Measurements from ENCODE around the gene SLC35A3. TPM values are rescaled to one million over a fixed set of nuclear protein-coding genes. Genes with fewer than 3 reads are reported as not detected.
"Not testable (repeated sequence)": the region's sequence is repeated elsewhere in the genome, so short reads cannot be mapped to it uniquely, and the experiment has no call there.

The SLC35A3 gene
- total and polyA plus RNA-seq, 7 donors = 20.2 to 40.6 (median 23.9) TPM

GRCh38 chr1:100039591-100039990 lies 69.8 kb downstream of the SLC35A3 start:
- WGBS, 2 donors = 4 to 22% methylated on average over 2 of the region's 2 CpGs
- intact Hi-C loops (cut with DNase I) = loop anchor here (2.0 to 5.0 kb wide), 5 partner anchors 93 to 858 kb away; partner anchors contain the start of genes CDC14A, DBT, SASS6 and SLC30A7
- DNase-seq = no peak
- TF ChIP-seq POLR2A (IDR thresholded peaks at IDR 0.05) = no peak
- TF ChIP-seq, protein P1, sequence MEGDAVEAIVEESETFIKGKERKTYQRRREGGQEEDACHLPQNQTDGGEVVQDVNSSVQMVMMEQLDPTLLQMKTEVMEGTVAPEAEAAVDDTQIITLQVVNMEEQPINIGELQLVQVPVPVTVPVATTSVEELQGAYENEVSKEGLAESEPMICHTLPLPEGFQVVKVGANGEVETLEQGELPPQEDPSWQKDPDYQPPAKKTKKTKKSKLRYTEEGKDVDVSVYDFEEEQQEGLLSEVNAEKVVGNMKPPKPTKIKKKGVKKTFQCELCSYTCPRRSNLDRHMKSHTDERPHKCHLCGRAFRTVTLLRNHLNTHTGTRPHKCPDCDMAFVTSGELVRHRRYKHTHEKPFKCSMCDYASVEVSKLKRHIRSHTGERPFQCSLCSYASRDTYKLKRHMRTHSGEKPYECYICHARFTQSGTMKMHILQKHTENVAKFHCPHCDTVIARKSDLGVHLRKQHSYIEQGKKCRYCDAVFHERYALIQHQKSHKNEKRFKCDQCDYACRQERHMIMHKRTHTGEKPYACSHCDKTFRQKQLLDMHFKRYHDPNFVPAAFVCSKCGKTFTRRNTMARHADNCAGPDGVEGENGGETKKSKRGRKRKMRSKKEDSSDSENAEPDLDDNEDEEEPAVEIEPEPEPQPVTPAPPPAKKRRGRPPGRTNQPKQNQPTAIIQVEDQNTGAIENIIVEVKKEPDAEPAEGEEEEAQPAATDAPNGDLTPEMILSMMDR (IDR thresholded peaks at IDR 0.05) = no peak
- TF ChIP-seq POLR2AphosphoS5 (IDR thresholded peaks at IDR 0.05) = no peak
- no peak for TF ChIP-seq EP300 (IDR thresholded peaks at IDR 0.05)
- no peaks in the 10 kb centered on the region for H3K27me3 ChIP-seq
- peak overlapping the region in 3 of 4 donors; percentile 76 to 91 (median 76) for H3K4me3 ChIP-seq
- H3K9me3 ChIP-seq = no peaks in the 10 kb centered on the region
- H3K27ac ChIP-seq = peak overlapping the region; percentile 96 to 99 (median 98)
- H3K36me3 ChIP-seq = no peaks in the 10 kb centered on the region
- peaks cover 0 to 52% (median 43%) of the 10 kb centered on the region in 4 donors for H3K4me1 ChIP-seq

DNA sequence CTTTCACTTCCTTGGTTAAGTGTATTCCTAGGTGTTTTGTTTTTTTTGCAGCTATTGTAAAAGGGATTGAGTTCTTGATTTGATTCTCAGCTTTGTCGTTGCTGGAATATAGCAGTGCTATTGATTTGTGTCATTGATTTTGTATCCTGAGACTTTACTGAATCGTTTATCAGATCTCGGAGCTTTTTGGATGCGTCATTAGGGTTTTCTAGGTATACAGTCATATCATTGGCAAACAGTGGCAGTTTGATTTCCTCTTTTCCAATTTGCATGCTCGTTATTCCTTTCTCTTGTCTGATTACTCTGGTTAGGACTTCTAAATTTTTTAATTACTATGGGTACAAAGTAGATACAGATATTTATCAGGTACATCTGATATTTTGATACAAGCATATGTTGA lies 75.4 kb downstream of the SLC35A3 start:
- TF ChIP-seq, protein P1 (IDR thresholded peaks at IDR 0.05) = no peak
- TF ChIP-seq POLR2A (IDR thresholded peaks at IDR 0.05) = no peak
- no peak for TF ChIP-seq EP300 (IDR thresholded peaks at IDR 0.05)
- no peak for TF ChIP-seq POLR2AphosphoS5 (IDR thresholded peaks at IDR 0.05)
- DNase-seq = no peak
- WGBS, 2 donors = 89 to 93% methylated on average over 5 of the region's 5 CpGs
- no peak overlapping the region for H3K27ac ChIP-seq
- intact Hi-C loops (cut with DNase I) = no loop called here
- H3K4me1 ChIP-seq = peaks cover 0 to 66% (median 41%) of the 10 kb centered on the region in 4 donors
- no peak overlapping the region for H3K4me3 ChIP-seq
- H3K27me3 ChIP-seq = no peaks in the 10 kb centered on the region
- H3K36me3 ChIP-seq = no peaks in the 10 kb centered on the region
- no peaks in the 10 kb centered on the region for H3K9me3 ChIP-seq

DNA sequence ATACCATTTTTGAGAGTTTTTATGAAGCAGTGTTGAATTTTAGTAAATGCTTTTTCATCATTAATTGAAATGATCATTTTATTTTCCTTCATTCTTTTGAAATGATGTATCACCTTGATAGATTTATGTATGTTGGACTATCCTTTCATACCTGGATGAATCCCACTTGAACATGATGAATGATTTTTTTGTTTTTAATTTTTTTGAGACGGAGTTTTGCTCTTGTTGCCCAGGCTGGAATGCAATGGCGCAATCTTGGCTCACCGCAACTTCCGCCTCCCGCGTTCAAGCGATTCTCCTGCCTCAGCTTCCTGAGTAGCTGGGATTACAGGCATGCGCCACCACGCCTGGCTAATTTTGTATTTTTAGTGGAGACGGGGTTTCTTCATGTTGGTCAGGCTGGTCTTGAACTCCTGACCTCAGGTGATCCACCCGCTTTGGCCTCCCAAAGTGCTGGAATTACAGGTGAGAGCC lies 77.5 kb downstream of the SLC35A3 start:
- DNase-seq; H3K27me3 ChIP-seq; intact Hi-C loops (cut with DNase I); H3K36me3 ChIP-seq; H3K4me3 ChIP-seq; H3K9me3 ChIP-seq; H3K27ac ChIP-seq: not testable (repeated sequence)
- 96 to 97% methylated on average over 11 of the region's 11 CpGs for WGBS, 2 donors
- H3K4me1 ChIP-seq = peaks cover 0 to 46% (median 30%) of the 10 kb centered on the region in 4 donors

DNA sequence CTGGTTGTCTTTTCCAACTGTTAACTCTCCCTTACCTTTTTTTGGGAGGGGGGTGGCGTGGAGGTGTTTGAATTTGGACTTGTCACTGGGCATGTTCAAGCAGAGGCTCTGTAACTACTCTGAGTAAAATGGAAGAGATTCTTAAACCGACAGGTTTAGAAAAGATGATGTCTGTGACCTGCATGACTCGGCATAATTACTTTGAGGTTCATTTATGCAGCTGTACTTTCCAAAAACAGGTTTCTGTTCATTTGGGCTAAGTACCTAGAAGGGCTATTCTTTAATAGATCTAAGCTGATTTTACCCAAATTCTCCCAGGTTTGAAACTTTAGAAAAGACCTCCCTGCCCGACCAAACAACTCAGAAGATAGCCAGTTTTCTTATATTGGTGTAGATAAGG lies 80.3 kb downstream of the SLC35A3 start:
- no peaks in the 10 kb centered on the region for H3K27me3 ChIP-seq
- no peaks in the 10 kb centered on the region for H3K9me3 ChIP-seq
- 77 to 92% methylated on average over 4 of the region's 4 CpGs for WGBS, 2 donors
- DNase-seq = no peak
- intact Hi-C loops (cut with DNase I) = no loop called here
- TF ChIP-seq POLR2AphosphoS5 (IDR thresholded peaks at IDR 0.05) = no peak
- TF ChIP-seq EP300 (IDR thresholded peaks at IDR 0.05) = no peak
- no peak for TF ChIP-seq POLR2A (IDR thresholded peaks at IDR 0.05)
- TF ChIP-seq, protein P1 (IDR thresholded peaks at IDR 0.05) = no peak
- peaks cover 0 to 10% (median 0%) of the 10 kb centered on the region in 4 donors for H3K36me3 ChIP-seq
- H3K4me3 ChIP-seq = no peak overlapping the region
- peaks cover 0 to 34% (median 23%) of the 10 kb centered on the region in 4 donors for H3K4me1 ChIP-seq
- H3K27ac ChIP-seq = no peak overlapping the region

DNA sequence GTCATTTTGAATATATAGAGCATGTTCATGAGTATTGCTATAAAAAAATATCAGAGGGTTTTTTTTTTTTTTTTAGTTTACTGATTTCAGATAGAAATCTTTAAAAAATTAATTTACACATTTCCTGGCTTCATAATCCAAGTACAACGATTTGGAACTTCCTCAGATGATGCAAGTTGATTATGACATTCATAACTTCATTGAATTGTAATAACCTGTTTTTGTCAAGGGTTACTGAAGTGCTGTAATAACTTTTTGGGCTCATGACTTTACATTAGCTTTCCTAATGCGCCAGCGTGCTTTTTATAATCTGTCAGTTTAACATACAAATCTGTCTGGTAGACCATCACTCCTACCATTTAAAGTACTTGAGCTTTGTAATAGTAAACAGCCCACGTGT lies 81.6 kb downstream of the SLC35A3 start:
- 79 to 80% methylated on average over 4 of the region's 4 CpGs for WGBS, 2 donors
- Histone ChIP-seq H3K36me3 (peaks cover 0 to 10% (median 0%) of the 10 kb centered on the region in 4 donors), H3K4me3 (no peak overlapping the region), H3K27ac (no peak overlapping the region), H3K4me1 (peaks cover 0 to 34% (median 23%) of the 10 kb centered on the region in 4 donors), H3K9me3 (no peaks in the 10 kb centered on the region), H3K27me3 (no peaks in the 10 kb centered on the region)
- no peak for DNase-seq
- intact Hi-C loops (cut with DNase I) = no loop called here
- TF ChIP-seq EP300 (IDR thresholded peaks at IDR 0.05) (no peak), POLR2A (IDR thresholded peaks at IDR 0.05) (no peak), POLR2AphosphoS5 (IDR thresholded peaks at IDR 0.05) (no peak)
- TF ChIP-seq, protein P1 (IDR thresholded peaks at IDR 0.05) = no peak

Measured in sigmoid colon (tissue), 7 donors.